Fibroblast of the aortic adventitia (primary cell): Measurements from ENCODE around the gene ODF2L. TPM values are rescaled to one million over a fixed set of nuclear protein-coding genes. Genes with fewer than 3 reads are reported as not detected.
"Not testable (repeated sequence)": the region's sequence is repeated elsewhere in the genome, so short reads cannot be mapped to it uniquely, and the experiment has no call there.

Experiments
- DNase-seq: peaks from one replicate; pipeline ENCODE4 v3.0.0-alpha.2; 2010; ENCODE audit warnings: low read depth
- H3K4me3 ChIP-seq: 2 replicates; pipeline ENCODE4 v1.5.1; 2011; ENCODE audit warnings: low read depth, mild to moderate bottlenecking, control low read depth, low read length, moderate library complexity
- total RNA-seq: library from RNA; depleted of rRNA; stranded (reverse); fragments of >200 nt; gene quantifications from 2 replicates; pipeline ENCODE4 v1.2.3, GENCODE V29; 2012; ENCODE audit warnings: low replicate concordance
- TF ChIP-seq, protein P1 (sequence below): IDR thresholded peaks from 2 replicates; pipeline ENCODE4 v1.5.1; 2011; ENCODE audit warnings: mild to moderate bottlenecking, low read length, control low read depth, inconsistent platforms; ENCODE audit not compliant: insufficient read depth

Gene ODF2L
- total RNA-seq, 1 donor, result 65.9 TPM

DNA sequence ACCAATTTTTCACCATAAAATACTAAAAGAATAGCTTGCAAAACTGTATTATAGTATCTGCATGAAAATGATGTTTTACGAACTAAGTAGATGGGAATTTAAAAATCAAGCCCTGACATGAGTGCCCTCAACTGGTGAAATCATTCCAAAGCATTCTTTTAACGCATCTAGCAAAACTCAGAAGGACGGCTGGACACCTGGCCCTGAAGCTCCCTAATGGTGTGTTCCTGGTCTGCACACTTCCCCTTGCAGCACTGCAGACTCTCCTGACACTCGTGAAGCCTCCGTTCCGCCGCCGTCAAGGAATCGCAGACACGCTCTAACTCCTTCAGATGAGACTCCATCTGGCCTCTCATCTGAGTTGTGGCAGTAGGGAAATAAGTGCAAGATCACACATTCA, 39.9 kb downstream of the ODF2L start:
- no peak overlapping the region for H3K4me3 ChIP-seq
- TF ChIP-seq, protein P1, sequence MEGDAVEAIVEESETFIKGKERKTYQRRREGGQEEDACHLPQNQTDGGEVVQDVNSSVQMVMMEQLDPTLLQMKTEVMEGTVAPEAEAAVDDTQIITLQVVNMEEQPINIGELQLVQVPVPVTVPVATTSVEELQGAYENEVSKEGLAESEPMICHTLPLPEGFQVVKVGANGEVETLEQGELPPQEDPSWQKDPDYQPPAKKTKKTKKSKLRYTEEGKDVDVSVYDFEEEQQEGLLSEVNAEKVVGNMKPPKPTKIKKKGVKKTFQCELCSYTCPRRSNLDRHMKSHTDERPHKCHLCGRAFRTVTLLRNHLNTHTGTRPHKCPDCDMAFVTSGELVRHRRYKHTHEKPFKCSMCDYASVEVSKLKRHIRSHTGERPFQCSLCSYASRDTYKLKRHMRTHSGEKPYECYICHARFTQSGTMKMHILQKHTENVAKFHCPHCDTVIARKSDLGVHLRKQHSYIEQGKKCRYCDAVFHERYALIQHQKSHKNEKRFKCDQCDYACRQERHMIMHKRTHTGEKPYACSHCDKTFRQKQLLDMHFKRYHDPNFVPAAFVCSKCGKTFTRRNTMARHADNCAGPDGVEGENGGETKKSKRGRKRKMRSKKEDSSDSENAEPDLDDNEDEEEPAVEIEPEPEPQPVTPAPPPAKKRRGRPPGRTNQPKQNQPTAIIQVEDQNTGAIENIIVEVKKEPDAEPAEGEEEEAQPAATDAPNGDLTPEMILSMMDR, result no peak
- no peak for DNase-seq

DNA sequence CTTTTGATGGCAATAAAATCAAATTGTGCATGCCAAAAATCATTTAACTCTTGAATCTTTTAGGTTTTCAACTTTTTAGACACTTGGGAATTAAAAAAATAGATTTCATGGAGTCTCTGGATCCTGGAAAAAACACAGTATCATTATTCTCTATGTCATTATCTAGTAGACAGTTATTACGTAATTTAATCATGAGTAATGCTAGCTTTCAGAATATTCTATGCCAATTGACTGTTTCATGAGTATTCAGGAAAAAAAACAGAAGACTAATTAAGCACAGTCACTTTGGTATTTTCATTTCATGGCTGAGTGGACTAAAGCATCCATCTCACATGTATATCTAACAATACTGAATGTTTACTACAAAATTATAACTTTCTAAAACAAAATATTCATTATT, 44.0 kb downstream of the ODF2L start:
- TF ChIP-seq, protein P1, result no peak
- peak; percentile 12 for DNase-seq
- no peak overlapping the region for H3K4me3 ChIP-seq

DNA sequence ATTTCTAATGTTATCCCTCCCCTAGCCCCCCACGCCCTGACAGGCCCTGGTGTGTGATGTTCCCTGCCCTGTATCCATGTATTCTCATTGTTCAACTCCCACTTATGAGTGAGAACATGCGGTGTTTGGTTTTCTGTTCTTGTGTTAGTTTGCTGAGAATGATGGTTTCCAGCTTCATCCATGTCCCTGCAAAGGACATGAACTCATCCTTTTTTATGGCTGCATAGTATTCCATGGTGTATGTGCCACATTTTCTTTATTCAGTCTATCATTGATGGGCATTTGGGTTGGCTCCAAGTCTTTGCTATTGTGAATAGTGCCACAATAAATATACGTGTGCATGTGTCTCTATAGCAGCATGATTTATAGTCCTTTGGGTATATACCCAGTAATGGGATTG, 45.9 kb downstream of the ODF2L start:
- not testable (repeated sequence) for H3K4me3 ChIP-seq, DNase-seq

DNA sequence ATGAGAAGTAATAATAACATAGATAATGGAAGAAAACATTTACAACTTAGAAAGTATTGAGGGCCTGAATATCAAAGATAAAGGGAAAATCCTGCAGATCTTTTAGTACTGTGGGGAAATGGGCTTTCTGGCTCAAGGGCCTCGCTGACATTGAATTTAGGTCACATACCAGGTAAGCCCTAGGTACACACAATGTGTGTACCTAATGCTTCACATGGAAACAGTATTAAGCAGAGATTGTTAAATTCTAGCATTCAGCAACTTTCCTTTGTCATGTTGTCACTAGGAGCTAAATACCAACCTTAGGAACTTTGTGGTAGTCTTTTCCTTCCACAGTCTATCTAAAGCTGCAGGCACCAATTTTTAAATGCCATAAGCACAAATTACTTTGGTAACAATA, 49.7 kb downstream of the ODF2L start:
- no peak overlapping the region for H3K4me3 ChIP-seq
- no peak for DNase-seq
- TF ChIP-seq, protein P1, result no peak

DNA sequence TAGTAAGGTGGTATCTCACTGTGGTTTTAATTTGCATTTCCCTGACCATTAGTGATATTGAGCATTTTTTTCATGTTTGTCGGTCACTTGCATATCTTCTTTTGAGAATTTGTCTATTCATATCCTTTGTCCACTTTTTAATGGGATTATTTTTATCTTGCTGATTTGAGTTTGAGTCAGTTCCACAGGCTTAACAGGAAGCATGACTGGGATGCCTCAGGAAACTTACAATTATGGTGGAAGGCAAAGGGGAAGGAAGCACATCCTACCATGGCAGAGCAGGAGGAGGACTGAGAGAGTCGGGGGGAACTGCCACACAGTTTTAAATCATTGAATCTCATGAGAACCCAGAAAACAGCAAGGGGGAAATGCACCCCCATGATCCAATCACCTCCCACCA, 51.1 kb downstream of the ODF2L start:
- TF ChIP-seq, protein P1, result no peak
- no peak for DNase-seq

DNA sequence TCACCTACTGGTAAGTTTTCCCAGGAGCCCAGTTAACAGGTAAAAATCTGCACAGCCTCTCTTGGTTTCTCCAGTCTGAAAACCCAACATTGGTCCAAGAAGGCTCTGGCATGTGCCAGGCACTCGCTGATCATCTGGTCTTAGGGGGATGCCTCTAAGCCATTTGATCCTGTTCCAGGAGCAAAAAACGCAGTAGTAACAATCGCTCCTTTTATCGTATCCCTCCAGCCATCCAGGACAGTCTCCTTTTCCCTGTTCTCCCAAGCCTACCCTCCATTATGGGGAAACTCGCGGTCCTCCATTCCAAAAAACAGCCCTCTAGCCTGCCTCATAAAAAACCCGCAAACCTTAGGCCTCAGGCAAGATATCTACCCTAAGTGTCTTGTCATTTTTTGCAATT, 56.2 kb downstream of the ODF2L start:
- no peak for DNase-seq
- no peak overlapping the region for H3K4me3 ChIP-seq
- TF ChIP-seq, protein P1, result no peak

More for the DNA sequence above, 51.1 kb downstream of the ODF2L start:
- H3K4me3 ChIP-seq, result no peak overlapping the region

DNA sequence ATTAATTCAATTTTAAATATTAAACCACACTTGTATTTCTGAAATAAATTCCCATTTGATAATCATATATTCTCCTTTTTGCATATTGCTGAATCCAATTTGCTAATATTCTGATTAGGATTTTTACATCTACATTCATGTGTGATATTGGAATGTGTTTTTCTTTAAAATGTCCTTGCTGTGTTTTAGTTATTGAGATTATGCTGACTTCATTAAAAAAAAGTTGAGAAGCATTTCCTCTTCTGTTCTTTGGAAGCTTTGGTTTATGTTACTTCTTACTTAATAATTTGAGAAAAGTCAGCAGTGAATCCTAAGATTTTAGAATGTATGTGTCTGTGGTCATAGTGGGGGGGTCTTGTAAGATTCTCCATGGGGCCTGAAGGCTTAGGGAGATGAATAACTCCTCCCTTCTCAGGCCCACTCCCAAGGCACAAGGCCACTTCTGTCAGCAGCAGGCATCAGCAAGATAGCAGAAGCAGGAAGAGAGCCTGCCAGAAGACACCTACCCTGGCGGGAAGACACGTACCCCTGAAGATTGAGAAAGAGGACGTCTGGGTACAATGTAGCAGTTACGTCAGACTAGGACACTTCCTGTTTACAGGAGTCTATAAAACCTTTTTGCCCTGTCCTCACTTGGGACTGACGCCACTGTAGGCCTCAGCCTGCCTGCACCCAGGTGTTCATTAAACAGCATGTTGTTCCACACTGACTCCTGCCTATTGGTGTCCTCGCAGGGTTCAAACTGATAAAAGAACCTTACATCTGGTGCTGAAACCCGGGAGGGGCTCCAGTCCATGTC, 56.9 kb downstream of the ODF2L start:
- H3K4me3 ChIP-seq, result no peak overlapping the region
- TF ChIP-seq, protein P1, result no peak
- no peak for DNase-seq
